DOHH2 (cell line): ENCODE results near the gene PHPT1.

Experiments
- H3F3A ChIP-seq: fragments of 200-600 bp; sonication (generic), shearing (Covaris generic); 2 replicates; pipeline ENCODE4 v1.6.0; 2016; ENCODE audit warnings: antibody characterized with exemption, mild to moderate bottlenecking; ENCODE audit not compliant: control insufficient read depth, insufficient read depth
- H3K27ac ChIP-seq: fragments of 200-600 bp; sonication (generic); 2 replicates; pipeline ENCODE4 v1.5.1; 2014; ENCODE audit warnings: low read depth, mild to moderate bottlenecking, low read length, moderate library complexity
- H3K27me3 ChIP-seq: fragments of 200-600 bp; sonication (generic); 2 replicates; pipeline ENCODE4 v1.6.1; 2014; ENCODE audit warnings: mild to moderate bottlenecking, low read length, mixed read lengths; ENCODE audit not compliant: control insufficient read depth
- H3K36me3 ChIP-seq: fragments of 200-600 bp; sonication (generic); 2 replicates; pipeline ENCODE4 v1.6.1; 2014; ENCODE audit warnings: mild to moderate bottlenecking, low read length, moderate library complexity, mixed read lengths; ENCODE audit not compliant: control insufficient read depth
- H3K4me1 ChIP-seq: fragments of 200-600 bp; sonication (generic); 2 replicates; pipeline ENCODE4 v1.6.1; 2014; ENCODE audit warnings: mild to moderate bottlenecking, low read length, mixed read lengths; ENCODE audit not compliant: control insufficient read depth
- H3K4me2 ChIP-seq: fragments of 200-600 bp; sonication (generic); 2 replicates; pipeline ENCODE4 v1.6.0; 2014; ENCODE audit warnings: mild to moderate bottlenecking, low read length, moderate library complexity
- H3K4me3 ChIP-seq: fragments of 200-600 bp; sonication (generic); 2 replicates; pipeline ENCODE4 v1.5.1; 2014; ENCODE audit warnings: mild to moderate bottlenecking, low read length, mixed read lengths
- H3K79me2 ChIP-seq: fragments of 200-600 bp; sonication (generic); 2 replicates; pipeline ENCODE4 v1.6.1; 2014; ENCODE audit warnings: mild to moderate bottlenecking, low read length, mixed read lengths; ENCODE audit not compliant: control insufficient read depth
- H3K9me2 ChIP-seq: fragments of 200-600 bp; sonication (generic); replicated peaks from 2 replicates; pipeline ENCODE4 v1.6.1; 2014; ENCODE audit warnings: mild to moderate bottlenecking, low read length, mixed read lengths; ENCODE audit not compliant: control insufficient read depth
- H3K9me3 ChIP-seq: fragments of 200-600 bp; sonication (generic); 2 replicates; pipeline ENCODE4 v1.6.1; 2014; ENCODE audit warnings: antibody characterized with exemption, low read length, mixed read lengths; ENCODE audit not compliant: control insufficient read depth, insufficient read depth
- H4K20me1 ChIP-seq: fragments of 200-600 bp; sonication (generic); 2 replicates; pipeline ENCODE4 v1.6.0; 2014; ENCODE audit warnings: low read depth, mild to moderate bottlenecking, antibody characterized with exemption, low read length, moderate library complexity; ENCODE audit not compliant: control insufficient read depth, insufficient read depth
- EZH2phosphoT487 ChIP-seq: fragments of 200-600 bp; sonication (generic); IDR thresholded peaks from 2 replicates; pipeline ENCODE4 v1.6.1; 2017; ENCODE audit warnings: borderline replicate concordance, mild to moderate bottlenecking, antibody characterized with exemption, low read length, moderate library complexity, mixed read lengths
- TF ChIP-seq, protein P1 (sequence below): fragments of 200-600 bp; sonication (generic); IDR thresholded peaks from one replicate; pipeline ENCODE4 v1.5.1; 2014; ENCODE audit warnings: antibody characterized with exemption, mild to moderate bottlenecking, low read depth, low read length; ENCODE audit not compliant: poor library complexity, severe bottlenecking

Gene PHPT1

DNA sequence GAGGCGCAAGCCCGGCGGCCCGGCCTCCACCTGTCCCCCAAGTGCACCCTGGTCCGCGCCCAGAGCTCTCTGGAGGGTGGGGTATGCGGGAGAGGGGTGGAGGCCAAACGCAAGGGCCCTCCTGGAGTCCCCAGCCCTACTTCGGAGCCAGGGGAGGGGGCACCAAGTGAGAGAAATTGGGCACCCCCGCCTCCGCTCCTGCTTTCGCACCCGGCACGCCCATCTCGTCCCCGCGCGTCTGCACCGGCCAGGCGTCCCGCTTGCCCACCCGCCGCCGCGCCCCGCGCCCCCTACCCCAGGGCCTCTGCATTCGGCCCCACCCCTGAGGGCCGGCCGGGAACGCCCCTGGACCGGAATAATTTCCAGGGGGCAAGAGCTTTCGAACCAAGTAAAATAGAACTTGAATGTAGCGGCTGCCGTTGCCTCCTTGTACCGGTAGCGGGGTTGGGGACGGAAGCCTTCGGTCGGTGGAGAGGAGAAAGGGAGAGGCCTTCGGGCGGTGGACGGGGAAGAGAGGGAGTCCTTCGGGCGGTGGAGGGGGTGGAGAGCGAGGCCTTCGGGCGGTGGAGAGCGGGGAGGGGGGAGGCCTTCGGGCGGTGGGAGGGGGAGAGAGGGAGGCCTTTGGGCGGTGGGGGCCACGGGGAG lies 694 bp upstream of the PHPT1 start:
- peaks cover 18% of the 10 kb centered on the region for H3K4me1 ChIP-seq
- no peaks in the 10 kb centered on the region for H3K9me2 ChIP-seq
- peaks cover 21% of the 10 kb centered on the region; the same call in 1 of the 2 replicates for H3K36me3 ChIP-seq
- peak overlapping the region; percentile 57 for H3K27ac ChIP-seq
- H4K20me1 ChIP-seq = peaks cover 6% of the 10 kb centered on the region; the same call in 1 of the 2 replicates
- peaks cover 13% of the 10 kb centered on the region for H3K79me2 ChIP-seq
- no peaks in the 10 kb centered on the region for H3K9me3 ChIP-seq
- TF ChIP-seq, protein P1, sequence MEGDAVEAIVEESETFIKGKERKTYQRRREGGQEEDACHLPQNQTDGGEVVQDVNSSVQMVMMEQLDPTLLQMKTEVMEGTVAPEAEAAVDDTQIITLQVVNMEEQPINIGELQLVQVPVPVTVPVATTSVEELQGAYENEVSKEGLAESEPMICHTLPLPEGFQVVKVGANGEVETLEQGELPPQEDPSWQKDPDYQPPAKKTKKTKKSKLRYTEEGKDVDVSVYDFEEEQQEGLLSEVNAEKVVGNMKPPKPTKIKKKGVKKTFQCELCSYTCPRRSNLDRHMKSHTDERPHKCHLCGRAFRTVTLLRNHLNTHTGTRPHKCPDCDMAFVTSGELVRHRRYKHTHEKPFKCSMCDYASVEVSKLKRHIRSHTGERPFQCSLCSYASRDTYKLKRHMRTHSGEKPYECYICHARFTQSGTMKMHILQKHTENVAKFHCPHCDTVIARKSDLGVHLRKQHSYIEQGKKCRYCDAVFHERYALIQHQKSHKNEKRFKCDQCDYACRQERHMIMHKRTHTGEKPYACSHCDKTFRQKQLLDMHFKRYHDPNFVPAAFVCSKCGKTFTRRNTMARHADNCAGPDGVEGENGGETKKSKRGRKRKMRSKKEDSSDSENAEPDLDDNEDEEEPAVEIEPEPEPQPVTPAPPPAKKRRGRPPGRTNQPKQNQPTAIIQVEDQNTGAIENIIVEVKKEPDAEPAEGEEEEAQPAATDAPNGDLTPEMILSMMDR = no peak
- TF ChIP-seq EZH2phosphoT487 = no peak
- H3K4me3 ChIP-seq = peak overlapping the region; percentile 79
- no peaks in the 10 kb centered on the region for H3K27me3 ChIP-seq
- no peaks in the 10 kb centered on the region; the same call in 1 of the 2 replicates for H3F3A ChIP-seq
- H3K4me2 ChIP-seq = peak overlapping the region; percentile 75

DNA sequence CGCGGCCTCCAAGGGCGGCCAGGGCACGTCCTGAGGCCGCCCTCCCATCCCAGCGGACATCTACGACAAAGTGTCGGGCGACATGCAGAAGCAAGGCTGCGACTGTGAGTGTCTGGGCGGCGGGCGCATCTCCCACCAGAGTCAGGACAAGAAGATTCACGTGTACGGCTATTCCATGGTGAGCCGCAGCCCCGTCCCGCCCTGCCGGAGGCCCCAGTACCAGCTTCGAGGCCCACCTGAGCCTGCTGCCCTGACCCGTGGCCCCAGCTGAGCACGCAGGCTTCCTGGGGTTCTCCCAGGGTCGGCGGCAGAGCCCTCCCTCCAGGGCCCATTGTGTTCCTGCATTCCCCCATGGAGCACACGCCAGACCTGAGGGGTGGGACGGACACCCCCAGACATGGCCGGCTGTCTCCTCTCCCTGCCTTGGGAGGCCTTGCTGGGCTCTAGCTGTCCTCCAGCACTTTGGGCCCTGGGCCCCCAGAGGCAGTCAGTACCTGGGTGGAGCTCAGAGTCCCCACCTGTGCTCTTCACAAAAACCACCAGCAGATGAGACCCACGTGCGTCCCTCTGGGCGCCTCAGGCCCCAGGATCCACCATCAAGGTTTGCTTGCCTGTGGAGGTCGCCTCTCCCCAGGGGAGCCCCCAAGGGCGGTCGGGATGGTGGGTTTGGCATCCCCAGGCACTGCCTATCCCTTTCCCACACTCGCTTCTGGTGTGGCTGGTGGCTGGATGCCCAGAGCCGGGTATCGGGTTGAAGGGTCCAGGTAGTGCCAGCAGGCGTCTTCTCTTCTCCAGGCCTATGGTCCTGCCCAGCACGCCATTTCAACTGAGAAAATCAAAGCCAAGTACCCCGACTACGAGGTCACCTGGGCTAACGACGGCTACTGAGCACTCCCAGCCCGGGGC lies 1.0 kb downstream of the PHPT1 start:
- peak overlapping the region; percentile 75 for H3K4me2 ChIP-seq
- H3K27me3 ChIP-seq = no peaks in the 10 kb centered on the region
- H3K9me2 ChIP-seq = no peaks in the 10 kb centered on the region
- H3K79me2 ChIP-seq = peaks cover 13% of the 10 kb centered on the region
- H4K20me1 ChIP-seq = peaks cover 6% of the 10 kb centered on the region; the same call in 1 of the 2 replicates
- no peaks in the 10 kb centered on the region for H3K9me3 ChIP-seq
- H3K4me1 ChIP-seq = peaks cover 21% of the 10 kb centered on the region
- H3F3A ChIP-seq = no peaks in the 10 kb centered on the region; the same call in 1 of the 2 replicates
- peaks cover 21% of the 10 kb centered on the region; the same call in 1 of the 2 replicates for H3K36me3 ChIP-seq
- no peak overlapping the region for H3K27ac ChIP-seq
- peak overlapping the region; percentile 79 for H3K4me3 ChIP-seq
- TF ChIP-seq, protein P1 = no peak
- TF ChIP-seq EZH2phosphoT487 = no peak

DNA sequence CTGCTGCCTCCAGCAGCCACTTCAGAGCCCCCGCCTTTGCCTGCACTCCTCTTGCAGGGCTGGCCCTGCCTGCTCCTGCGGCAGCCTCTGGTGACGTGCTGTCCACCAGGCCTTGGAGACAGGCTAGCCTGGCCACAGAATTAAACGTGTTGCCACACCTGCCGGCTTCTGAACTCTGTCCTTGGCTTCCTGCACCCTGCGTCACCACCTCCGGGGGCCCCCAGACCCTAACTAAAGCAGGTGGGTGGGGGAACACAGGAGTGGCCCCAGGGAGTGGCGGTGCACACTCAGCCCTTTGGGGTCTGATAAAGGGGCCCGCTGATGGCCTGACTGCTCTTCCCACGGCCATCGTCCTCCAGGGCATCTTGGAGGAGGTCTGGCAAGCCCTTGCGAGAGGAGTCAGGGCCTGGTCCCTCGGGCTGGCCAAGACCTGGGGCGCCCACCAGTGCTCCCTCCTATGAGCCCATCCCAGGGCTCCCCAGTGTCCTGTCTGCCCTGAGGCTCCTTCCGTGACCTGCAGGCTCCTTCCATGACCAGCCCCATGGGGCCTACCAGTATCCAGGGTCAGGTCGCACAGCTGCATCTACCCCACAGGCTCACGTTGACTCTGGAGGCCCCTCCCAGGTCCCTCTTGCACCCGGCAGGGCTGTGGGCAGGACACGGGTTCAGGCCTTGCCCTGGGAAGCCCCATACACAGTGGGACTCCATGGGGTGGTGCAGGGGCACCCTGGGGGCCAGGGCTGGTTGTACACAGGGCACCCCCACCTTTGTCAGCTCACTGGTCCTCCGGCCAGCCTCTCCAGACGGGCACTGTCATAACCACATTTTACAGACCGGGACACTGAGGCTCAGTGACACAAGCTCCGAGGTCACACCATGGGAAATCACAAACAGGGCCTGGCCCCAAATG lies 1.9 kb downstream of the PHPT1 start:
- peaks cover 6% of the 10 kb centered on the region; the same call in 1 of the 2 replicates for H4K20me1 ChIP-seq
- H3K79me2 ChIP-seq = peaks cover 13% of the 10 kb centered on the region
- H3K4me1 ChIP-seq = peaks cover 21% of the 10 kb centered on the region
- H3K36me3 ChIP-seq = peaks cover 21% of the 10 kb centered on the region; the same call in 1 of the 2 replicates
- H3K4me3 ChIP-seq = no peak overlapping the region
- H3K9me3 ChIP-seq = no peaks in the 10 kb centered on the region
- no peak overlapping the region for H3K4me2 ChIP-seq
- no peaks in the 10 kb centered on the region for H3K9me2 ChIP-seq
- TF ChIP-seq EZH2phosphoT487 = no peak
- TF ChIP-seq, protein P1 = no peak
- H3K27me3 ChIP-seq = no peaks in the 10 kb centered on the region
- no peak overlapping the region for H3K27ac ChIP-seq
- H3F3A ChIP-seq = no peaks in the 10 kb centered on the region; the same call in 1 of the 2 replicates
